Small intestine (tissue), 7 donors: ENCODE measurements around the gene DOC2B. TPM values are rescaled to one million over a fixed set of nuclear protein-coding genes. Genes with fewer than 3 reads are reported as not detected.

ENCODE experiments used
- DNase-seq, 2 donors: peaks; one replicate each; pipeline versions ENCODE4 v3.0.0 to v3.0.0-alpha.2; 2013
- FAIRE-seq: peaks from 2 replicates; lab custom pipeline; 2012; peaks lifted over from hg19 to GRCh38; lab: Jason Lieb, UNC
- H3K27ac ChIP-seq, 3 donors: one replicate each; pipeline ENCODE4 v1.5.1; 2013; ENCODE audit warnings: low read length in 2 of 3, mild to moderate bottlenecking in 2 of 3, control low read depth in 1 of 3, inconsistent platforms in 1 of 3, low read depth in 1 of 3, moderate library complexity in 1 of 3
- H3K27me3 ChIP-seq, 3 donors: one replicate each; pipeline ENCODE4 v1.6.1; 2013; ENCODE audit warnings: low read length in 3 of 3, inconsistent platforms in 1 of 3; ENCODE audit not compliant: control insufficient read depth in 3 of 3, insufficient read depth in 3 of 3
- H3K36me3 ChIP-seq, 3 donors: one replicate each; pipeline ENCODE4 v1.6.1; 2013; ENCODE audit warnings: low read length in 3 of 3, inconsistent platforms in 1 of 3, low read depth in 1 of 3, mild to moderate bottlenecking in 1 of 3, moderate library complexity in 1 of 3; ENCODE audit not compliant: control insufficient read depth in 3 of 3, insufficient read depth in 2 of 3
- H3K4me1 ChIP-seq, 3 donors: one replicate each; pipeline ENCODE4 v1.6.1; 2013; ENCODE audit warnings: low read length in 2 of 3, inconsistent platforms in 1 of 3, low read depth in 1 of 3, mild to moderate bottlenecking in 1 of 3, moderate library complexity in 1 of 3; ENCODE audit not compliant: control insufficient read depth in 3 of 3, insufficient read depth in 2 of 3
- H3K4me3 ChIP-seq, 3 donors: one replicate each; pipeline ENCODE4 v1.5.1; 2013; ENCODE audit warnings: low read length in 3 of 3, control low read depth in 1 of 3, inconsistent platforms in 1 of 3, low read depth in 1 of 3, mild to moderate bottlenecking in 1 of 3, moderate library complexity in 1 of 3
- H3K9me3 ChIP-seq, 2 donors: one replicate each; pipeline ENCODE4 v1.6.1; 2013; ENCODE audit warnings: low read depth in 1 of 2, low read length in 1 of 2; ENCODE audit not compliant: control insufficient read depth in 2 of 2, insufficient read depth in 1 of 2
- WGBS, 3 donors: extraction: QIAGEN DNeasy Blood & Tissue Kit; methylation state at CpG; one replicate each; pipeline ENCODE4 v1.1.7; 2013; 5-methylcytosine and 5-hydroxymethylcytosine counted together
- polyA plus RNA-seq, 4 donors: library from polyadenylated mRNA; stranded (reverse) in 3 of 4; unstranded in 1 of 4; fragments of 200-250 nt in 3 of 4; fragments of 120-200 nt in 1 of 4; gene quantifications; one replicate each; pipeline versions ENCODE4 v1.2.1 to v1.2.3, GENCODE V29; 2013
- donor health status: healthy with polysubstance abuse.
- donor health status: control.
- donor health status: control.
- donor health status: Bipolar disorder and iron deficiency.
- donor health status: healthy.

The DOC2B gene
- polyA plus RNA-seq, 4 donors, result under 0.01 to 12.7 (median 0.91) TPM

GRCh38 chr17:189444-189843, 8.0 kb upstream of the DOC2B start:
- H3K4me1 ChIP-seq, result peaks cover 0 to 4% (median 1%) of the 10 kb centered on the region in 3 donors
- H3K4me3 ChIP-seq, result no peak overlapping the region
- DNase-seq, result no peak
- no peak for FAIRE-seq
- H3K36me3 ChIP-seq, result no peaks in the 10 kb centered on the region
- no peaks in the 10 kb centered on the region for H3K9me3 ChIP-seq
- H3K27me3 ChIP-seq, result peaks cover 0 to 24% (median 0%) of the 10 kb centered on the region in 3 donors
- no peak overlapping the region for H3K27ac ChIP-seq
- WGBS, 3 donors, result 66 to 81% (median 77%) methylated on average over 7 of the region's 7 CpGs

- Histone ChIP-seq H3K9me3 (no peaks in the 10 kb centered on the region), H3K36me3 (no peaks in the 10 kb centered on the region), H3K27ac (no peak overlapping the region), H3K4me1 (peaks cover 0 to 2% (median 0%) of the 10 kb centered on the region in 3 donors), H3K27me3 (peaks cover 0 to 39% (median 11%) of the 10 kb centered on the region in 3 donors), H3K4me3 (no peak overlapping the region)
- 68 to 87% (median 68%) methylated on average over 2 of the region's 2 CpGs for WGBS, 3 donors
- DNase-seq (no peak), FAIRE-seq (no peak)
These were observed 5.7 kb upstream of the DOC2B start for GRCh38 chr17:187130-187529.

GRCh38 chr17:185445-186138, 4.1 kb upstream of the DOC2B start:
- H3K4me1 ChIP-seq, result peaks cover 0 to 6% (median 0%) of the 10 kb centered on the region in 3 donors
- no peaks in the 10 kb centered on the region for H3K9me3 ChIP-seq
- 43 to 57% (median 53%) methylated on average over 14 of the region's 14 CpGs for WGBS, 3 donors
- no peak overlapping the region for H3K4me3 ChIP-seq
- FAIRE-seq (no peak), DNase-seq (no peak)
- H3K36me3 ChIP-seq, result no peaks in the 10 kb centered on the region
- peaks cover 9 to 44% (median 16%) of the 10 kb centered on the region in 3 donors for H3K27me3 ChIP-seq
- peak overlapping the region in 1 of 3 donors; percentile 42 for H3K27ac ChIP-seq

GRCh38 chr17:183021-183420, 1.6 kb upstream of the DOC2B start:
- Histone ChIP-seq H3K36me3 (no peaks in the 10 kb centered on the region), H3K27ac (no peak overlapping the region), H3K27me3 (peaks cover 16 to 65% (median 20%) of the 10 kb centered on the region in 3 donors), H3K9me3 (no peaks in the 10 kb centered on the region), H3K4me3 (no peak overlapping the region), H3K4me1 (peaks cover 0 to 6% (median 0%) of the 10 kb centered on the region in 3 donors)
- WGBS, 3 donors, result 74 to 84% (median 81%) methylated on average over 8 of the region's 8 CpGs
- DNase-seq, result no peak
- FAIRE-seq, result no peak

- FAIRE-seq (no peak), DNase-seq (no peak)
- peaks cover 16 to 67% (median 20%) of the 10 kb centered on the region in 3 donors for H3K27me3 ChIP-seq
- no peaks in the 10 kb centered on the region for H3K9me3 ChIP-seq
- H3K4me3 ChIP-seq, result peak overlapping the region in 1 of 3 donors; percentile 29
- H3K4me1 ChIP-seq, result peaks cover 0 to 6% (median 0%) of the 10 kb centered on the region in 3 donors
- H3K27ac ChIP-seq, result no peak overlapping the region
- H3K36me3 ChIP-seq, result no peaks in the 10 kb centered on the region
- WGBS, 3 donors, result 38 to 52% (median 51%) methylated on average over 17 to 18 of the region's 18 CpGs
These were observed 751 bp upstream of the DOC2B start for GRCh38 chr17:182050-182751.

- Histone ChIP-seq H3K27ac (peak overlapping the region in 1 of 3 donors; percentile 6), H3K36me3 (no peaks in the 10 kb centered on the region), H3K9me3 (no peaks in the 10 kb centered on the region), H3K4me3 (peak overlapping the region in 1 of 3 donors; percentile 29), H3K27me3 (peaks cover 16 to 54% (median 20%) of the 10 kb centered on the region in 3 donors), H3K4me1 (peaks cover 0 to 6% (median 0%) of the 10 kb centered on the region in 3 donors)
- FAIRE-seq (no peak), DNase-seq (peak in 1 of 2 donors; percentile 36)
- 1 to 3% (median 2%) methylated on average over 46 to 112 of the region's 112 CpGs for WGBS, 3 donors
These were observed 837 bp downstream of the DOC2B start for GRCh38 chr17:180381-181244.

- peaks cover 16 to 50% (median 20%) of the 10 kb centered on the region in 3 donors for H3K27me3 ChIP-seq
- 23 to 28% (median 24%) methylated on average over 18 to 32 of the region's 32 CpGs for WGBS, 3 donors
- peak overlapping the region in 1 of 3 donors; percentile 7 for H3K4me3 ChIP-seq
- H3K9me3 ChIP-seq, result no peaks in the 10 kb centered on the region
- DNase-seq, result no peak
- H3K36me3 ChIP-seq, result no peaks in the 10 kb centered on the region
- no peak for FAIRE-seq
- peaks cover 0 to 6% (median 0%) of the 10 kb centered on the region in 3 donors for H3K4me1 ChIP-seq
- no peak overlapping the region for H3K27ac ChIP-seq
These were observed 1.6 kb downstream of the DOC2B start for GRCh38 chr17:179781-180380.
